NCI-H146 treated with DMSO at 0.1 percent for 48 hours (cell line): ENCODE results near the gene SRD5A3.

Source experiments
- DNase-seq: peaks from one replicate; lab custom pipeline; 2025; ENCODE audit not compliant: unreplicated experiment; lab: John Stamatoyannopoulos, UW

Gene SRD5A3

GRCh38 chr4:55372259-55372658, 26.2 kb downstream of the SRD5A3 start:
- no peak for DNase-seq

GRCh38 chr4:55373461-55373860, 27.4 kb downstream of the SRD5A3 start:
- no peak for DNase-seq

- no peak for DNase-seq
Measured at GRCh38 chr4:55376698-55377097, 30.7 kb downstream of the SRD5A3 start.

GRCh38 chr4:55378617-55379467, 32.8 kb downstream of the SRD5A3 start:
- no peak for DNase-seq

GRCh38 chr4:55380576-55380975, 34.5 kb downstream of the SRD5A3 start:
- no peak for DNase-seq

GRCh38 chr4:55381502-55381901, 35.5 kb downstream of the SRD5A3 start:
- DNase-seq: no peak

- DNase-seq: no peak
Measured at GRCh38 chr4:55382488-55383003, 36.5 kb downstream of the SRD5A3 start.

- DNase-seq: no peak
Measured at GRCh38 chr4:55385201-55385649, 39.2 kb downstream of the SRD5A3 start.

GRCh38 chr4:55386073-55386472, 40.0 kb downstream of the SRD5A3 start:
- no peak for DNase-seq

- no peak for DNase-seq
Measured at GRCh38 chr4:55386840-55387239, 40.8 kb downstream of the SRD5A3 start.

- DNase-seq: no peak
Measured at GRCh38 chr4:55393461-55394320, 47.6 kb downstream of the SRD5A3 start.

GRCh38 chr4:55395218-55395528, 49.1 kb downstream of the SRD5A3 start:
- DNase-seq: no peak

GRCh38 chr4:55395529-55396307, 49.7 kb downstream of the SRD5A3 start, which contains the start of gene TMEM165:
TMEM165 (plus strand) TSS chr4:55395957; CDS start chr4:55396190, 233 bp downstream.
- peak; percentile 87 for DNase-seq

- DNase-seq: peak; percentile 35
Measured at GRCh38 chr4:55396308-55397125, 50.5 kb downstream of the SRD5A3 start.

- DNase-seq: no peak
Measured at GRCh38 chr4:55397126-55397436, 51.0 kb downstream of the SRD5A3 start.

- no peak for DNase-seq
Measured at GRCh38 chr4:55397520-55398321, 51.7 kb downstream of the SRD5A3 start.

GRCh38 chr4:55398461-55398860, 52.4 kb downstream of the SRD5A3 start:
- DNase-seq: no peak

- DNase-seq: no peak
Measured at GRCh38 chr4:55398966-55399365, 52.9 kb downstream of the SRD5A3 start.

GRCh38 chr4:55399581-55399980, 53.5 kb downstream of the SRD5A3 start:
- DNase-seq: no peak
